ENCODE measurements around the gene OXSR1.

GRCh38 chr3:38121832-38122461 is 43.4 kb upstream of the OXSR1 start:
- TF ChIP-seq REST (IDR thresholded peaks at IDR 0.05; ENCODE audit: unreplicated experiment) (no peak), EZH2phosphoT487 (IDR thresholded peaks at IDR 0.05; ENCODE audit: unreplicated experiment) (no peak), CTCF (conservative IDR thresholded peaks at IDR 0.05; ENCODE audit: low read depth in 2 of 2) (no peak), EZH2 (IDR thresholded peaks at IDR 0.05; ENCODE audit: low read depth, unreplicated experiment) (no peak)
